NT2/D1 (cell line): ENCODE data around the gene TK1.

ENCODE experiments used
- YY1 ChIP-seq: IDR thresholded peaks from 2 replicates; pipeline ENCODE4 v1.6.1; 2011; ENCODE audit not compliant: insufficient read length, insufficient read depth
- ZNF274 ChIP-seq: IDR thresholded peaks from 2 replicates; pipeline ENCODE4 v1.6.1; 2011; ENCODE audit warnings: mild to moderate bottlenecking, low read depth, low read length

DNA sequence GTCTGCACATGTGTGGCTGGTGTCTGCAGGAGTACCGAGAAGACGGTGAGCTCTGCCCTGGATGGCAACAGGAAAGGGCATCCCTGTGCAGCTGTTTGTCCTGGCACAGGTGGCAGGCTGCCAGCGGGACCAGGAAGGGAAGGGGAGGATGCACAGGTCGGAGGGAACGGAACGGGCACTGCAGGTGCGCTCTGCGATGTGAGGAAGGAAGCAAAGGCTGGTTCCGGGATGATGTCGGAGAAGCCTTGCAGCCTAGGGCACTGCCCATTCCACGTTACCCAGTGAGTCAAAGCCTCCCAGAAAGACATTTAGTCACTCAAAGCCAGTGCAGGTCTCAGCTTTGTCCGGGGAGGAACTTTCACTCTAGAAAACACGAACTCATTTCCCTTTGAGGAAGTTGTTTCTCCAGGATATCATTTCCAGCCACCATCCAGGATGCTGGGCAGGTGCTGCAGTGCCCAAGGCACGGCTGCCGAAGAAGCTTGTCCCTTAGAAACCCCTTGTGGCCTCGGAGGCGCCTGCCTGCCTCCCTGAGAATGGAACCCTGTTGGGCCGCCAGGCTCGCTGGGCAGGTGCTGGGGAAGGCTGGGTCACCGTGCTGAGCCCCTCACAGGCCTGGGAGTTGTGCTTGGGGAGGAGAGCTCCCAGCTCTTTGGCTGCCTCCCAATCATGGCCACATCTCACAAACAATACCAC is 40.1 kb upstream of the TK1 start:
- TF ChIP-seq ZNF274 (no peak), YY1 (no peak)
